Astrocyte (in vitro differentiated cells and primary cell): Measurements from ENCODE around the gene CPNE5. TPM values are rescaled to one million over a fixed set of nuclear protein-coding genes. Genes with fewer than 3 reads are reported as not detected.

Source experiments
- DNase-seq: peaks from one replicate; pipeline ENCODE4 v3.0.0-alpha.2; 2010; ENCODE audit warnings: low read depth
- FAIRE-seq: peaks from 2 replicates; lab custom pipeline; 2011; peaks lifted over from hg19 to GRCh38; lab: Jason Lieb, UNC
- H2AFZ ChIP-seq: 2 replicates; pipeline ENCODE4 v1.6.0; 2012; ENCODE audit warnings: low read depth, low read length, inconsistent platforms
- H3K27ac ChIP-seq: 2 replicates; pipeline ENCODE4 v1.5.1; 2011; ENCODE audit warnings: low read depth, low read length, inconsistent platforms
- H3K27me3 ChIP-seq: 2 replicates; pipeline ENCODE4 v1.6.0; 2011; ENCODE audit warnings: low read length, inconsistent platforms; ENCODE audit not compliant: insufficient read depth
- H3K36me3 ChIP-seq: 2 replicates; pipeline ENCODE4 v1.5.1; 2011; ENCODE audit warnings: low read length, inconsistent platforms; ENCODE audit not compliant: insufficient read depth
- H3K4me1 ChIP-seq: 2 replicates; pipeline ENCODE4 v1.5.1; 2011; ENCODE audit warnings: low read length, inconsistent platforms; ENCODE audit not compliant: insufficient read depth
- H3K4me2 ChIP-seq: 2 replicates; pipeline ENCODE4 v1.6.0; 2012; ENCODE audit warnings: low read length, inconsistent platforms
- H3K4me3 ChIP-seq: 2 replicates; pipeline ENCODE4 v1.5.1; 2011; ENCODE audit warnings: low read depth, mild to moderate bottlenecking, low read length, inconsistent platforms; ENCODE audit not compliant: insufficient read depth
- H3K79me2 ChIP-seq: 2 replicates; pipeline ENCODE4 v1.6.0; 2012; ENCODE audit warnings: mild to moderate bottlenecking, low read length, inconsistent platforms; ENCODE audit not compliant: insufficient read depth
- H3K9ac ChIP-seq: 2 replicates; pipeline ENCODE4 v1.6.0; 2012; ENCODE audit warnings: mild to moderate bottlenecking, low read length, inconsistent platforms
- H3K9me3 ChIP-seq: 2 replicates; pipeline ENCODE4 v1.5.1; 2012; ENCODE audit warnings: low read depth, mild to moderate bottlenecking, low read length, inconsistent platforms; ENCODE audit not compliant: insufficient read depth
- H4K20me1 ChIP-seq: 2 replicates; pipeline ENCODE4 v1.6.0; 2012; ENCODE audit warnings: low read length, inconsistent platforms; ENCODE audit not compliant: insufficient read depth
- H3K27ac Mint-ChIP-seq: one replicate; pipeline ENCODE4 v1.8.0; 2021; ENCODE audit warnings: mild to moderate bottlenecking, mixed read lengths; ENCODE audit not compliant: unreplicated experiment
- H3K27me3 Mint-ChIP-seq: one replicate; pipeline ENCODE4 v1.8.0; 2021; ENCODE audit warnings: low read depth, mixed read lengths; ENCODE audit not compliant: unreplicated experiment
- H3K36me3 Mint-ChIP-seq: one replicate; pipeline ENCODE4 v1.8.0; 2021; ENCODE audit warnings: low read depth, mixed read lengths; ENCODE audit not compliant: unreplicated experiment
- H3K4me1 Mint-ChIP-seq: one replicate; pipeline ENCODE4 v1.8.0; 2021; ENCODE audit warnings: low read depth, mixed read lengths; ENCODE audit not compliant: unreplicated experiment
- H3K4me3 Mint-ChIP-seq: one replicate; pipeline ENCODE4 v1.8.0; 2021; ENCODE audit warnings: mild to moderate bottlenecking, moderate library complexity, mixed read lengths; ENCODE audit not compliant: unreplicated experiment
- H3K9me3 Mint-ChIP-seq: one replicate; pipeline ENCODE4 v1.8.0; 2021; ENCODE audit warnings: mild to moderate bottlenecking, mixed read lengths; ENCODE audit not compliant: unreplicated experiment
- EZH2 ChIP-seq: IDR thresholded peaks from 2 replicates; pipeline ENCODE4 v1.6.1; 2012; ENCODE audit warnings: mild to moderate bottlenecking, low read length, inconsistent platforms; ENCODE audit not compliant: insufficient read depth
- total RNA-seq: library from RNA; stranded (reverse); gene quantifications from 2 replicates; pipeline ENCODE4 v1.2.1, GENCODE V29; 2021
- TF ChIP-seq, protein P1 (sequence below): IDR thresholded peaks from 2 replicates; pipeline ENCODE4 v1.5.1; 2011; ENCODE audit warnings: low read depth, mild to moderate bottlenecking, inconsistent platforms, low read length, moderate library complexity; ENCODE audit not compliant: insufficient read depth

Gene CPNE5
- total RNA-seq, 1 donor from 2014 or later: 0.11 TPM

DNA sequence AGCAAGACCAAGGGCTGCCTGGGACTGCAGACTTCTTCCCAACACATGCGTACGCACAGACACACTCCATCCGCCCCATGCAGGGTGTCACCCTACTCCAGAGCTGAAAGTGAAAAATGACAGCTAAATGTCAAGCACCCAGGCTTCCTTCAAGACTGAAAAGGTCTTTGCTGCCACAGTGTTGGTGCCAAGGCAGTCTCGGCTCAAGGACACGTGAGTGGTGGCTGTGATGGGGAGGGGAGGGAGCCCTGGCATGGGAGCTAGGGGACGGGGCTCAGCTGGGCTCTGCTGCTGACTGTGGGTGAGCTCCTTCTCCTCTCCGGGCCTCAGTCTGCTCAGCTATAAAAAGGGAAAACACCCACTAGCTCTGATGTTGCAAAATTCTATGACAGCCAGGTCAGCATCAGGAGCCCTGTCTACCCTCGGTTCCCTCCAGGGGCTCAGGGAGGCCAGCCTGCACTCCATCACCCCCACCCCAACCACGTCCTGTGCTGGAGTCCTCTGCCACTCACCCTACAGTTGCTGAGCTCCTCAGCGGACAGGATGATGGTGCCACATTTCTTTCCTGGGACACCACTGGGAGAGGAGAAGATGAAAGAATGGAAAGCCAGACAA, 47.6 kb downstream of the CPNE5 start:
- no peak overlapping the region for H3K27ac Mint-ChIP-seq
- H3K27me3 Mint-ChIP-seq: peaks cover 30% of the 10 kb centered on the region
- Histone ChIP-seq H2AFZ (no peak overlapping the region), H3K9me3 (no peaks in the 10 kb centered on the region), H3K9ac (no peak overlapping the region), H3K4me3 (no peak overlapping the region), H3K4me1 (peaks cover 2% of the 10 kb centered on the region), H3K36me3 (no peaks in the 10 kb centered on the region), H3K79me2 (no peaks in the 10 kb centered on the region), H3K27ac (no peak overlapping the region), H3K4me2 (no peak overlapping the region), H3K27me3 (peaks cover 12% of the 10 kb centered on the region), H4K20me1 (no peaks in the 10 kb centered on the region)
- TF ChIP-seq, protein P1, sequence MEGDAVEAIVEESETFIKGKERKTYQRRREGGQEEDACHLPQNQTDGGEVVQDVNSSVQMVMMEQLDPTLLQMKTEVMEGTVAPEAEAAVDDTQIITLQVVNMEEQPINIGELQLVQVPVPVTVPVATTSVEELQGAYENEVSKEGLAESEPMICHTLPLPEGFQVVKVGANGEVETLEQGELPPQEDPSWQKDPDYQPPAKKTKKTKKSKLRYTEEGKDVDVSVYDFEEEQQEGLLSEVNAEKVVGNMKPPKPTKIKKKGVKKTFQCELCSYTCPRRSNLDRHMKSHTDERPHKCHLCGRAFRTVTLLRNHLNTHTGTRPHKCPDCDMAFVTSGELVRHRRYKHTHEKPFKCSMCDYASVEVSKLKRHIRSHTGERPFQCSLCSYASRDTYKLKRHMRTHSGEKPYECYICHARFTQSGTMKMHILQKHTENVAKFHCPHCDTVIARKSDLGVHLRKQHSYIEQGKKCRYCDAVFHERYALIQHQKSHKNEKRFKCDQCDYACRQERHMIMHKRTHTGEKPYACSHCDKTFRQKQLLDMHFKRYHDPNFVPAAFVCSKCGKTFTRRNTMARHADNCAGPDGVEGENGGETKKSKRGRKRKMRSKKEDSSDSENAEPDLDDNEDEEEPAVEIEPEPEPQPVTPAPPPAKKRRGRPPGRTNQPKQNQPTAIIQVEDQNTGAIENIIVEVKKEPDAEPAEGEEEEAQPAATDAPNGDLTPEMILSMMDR: no peak
- no peak for TF ChIP-seq EZH2
- peaks cover 5% of the 10 kb centered on the region for H3K4me1 Mint-ChIP-seq
- FAIRE-seq: no peak
- peaks cover 2% of the 10 kb centered on the region for H3K36me3 Mint-ChIP-seq
- no peaks in the 10 kb centered on the region for H3K9me3 Mint-ChIP-seq
- H3K4me3 Mint-ChIP-seq: no peak overlapping the region
- no peak for DNase-seq

DNA sequence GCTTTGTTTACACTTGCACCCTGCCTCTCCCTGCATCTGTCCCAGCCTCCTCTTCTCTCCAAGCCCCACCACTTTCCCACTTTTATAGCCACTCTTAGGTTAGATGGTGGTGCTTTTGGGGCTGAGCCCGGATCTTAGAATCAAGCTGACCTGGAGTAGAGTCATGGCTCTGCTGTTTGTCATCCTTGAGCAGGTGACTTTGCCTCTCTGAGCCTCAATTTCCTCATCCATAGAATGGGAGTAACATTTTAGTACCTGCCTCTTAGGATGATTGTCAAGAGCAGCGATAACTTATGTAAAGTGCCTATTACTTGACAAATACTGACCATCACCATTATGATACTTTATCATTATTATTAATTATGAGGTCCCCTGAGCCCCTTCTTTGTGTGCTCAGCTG, 48.2 kb downstream of the CPNE5 start:
- no peak for DNase-seq
- peaks cover 12% of the 10 kb centered on the region for H3K27me3 ChIP-seq
- Mint-ChIP-seq H3K36me3 (peaks cover 2% of the 10 kb centered on the region), H3K4me3 (no peak overlapping the region), H3K27ac (no peak overlapping the region), H3K4me1 (peaks cover 5% of the 10 kb centered on the region), H3K27me3 (peaks cover 30% of the 10 kb centered on the region), H3K9me3 (no peaks in the 10 kb centered on the region)
- no peaks in the 10 kb centered on the region for H3K36me3 ChIP-seq
- H3K27ac ChIP-seq: no peak overlapping the region
- H3K4me2 ChIP-seq: no peak overlapping the region
- TF ChIP-seq, protein P1: no peak
- TF ChIP-seq EZH2: no peak
- H3K9ac ChIP-seq: no peak overlapping the region
- H3K4me3 ChIP-seq: no peak overlapping the region
- H4K20me1 ChIP-seq: no peaks in the 10 kb centered on the region
- no peaks in the 10 kb centered on the region for H3K9me3 ChIP-seq
- H3K79me2 ChIP-seq: no peaks in the 10 kb centered on the region
- no peak for FAIRE-seq
- H2AFZ ChIP-seq: no peak overlapping the region
- H3K4me1 ChIP-seq: peaks cover 2% of the 10 kb centered on the region

DNA sequence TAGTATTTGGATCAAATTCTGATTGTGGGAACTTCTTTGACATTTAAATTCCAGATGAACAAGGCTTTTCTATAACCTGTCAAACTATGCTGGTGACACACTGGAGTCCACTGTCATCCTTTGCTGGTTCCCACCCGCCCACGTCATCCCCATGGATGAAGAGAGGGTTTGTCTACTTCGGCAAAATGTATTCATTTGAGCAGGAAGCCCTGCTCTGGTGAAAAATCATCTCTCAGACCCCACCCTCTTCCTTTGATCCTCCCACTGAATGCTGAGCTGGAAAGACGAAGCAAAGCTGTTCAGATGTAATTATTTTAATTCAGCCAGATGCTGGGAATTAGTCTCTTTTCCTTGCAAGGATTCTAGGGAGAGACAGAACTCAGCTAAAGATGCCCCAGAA, 50.5 kb downstream of the CPNE5 start:
- H3K9ac ChIP-seq: no peak overlapping the region
- H3K27ac Mint-ChIP-seq: no peak overlapping the region
- TF ChIP-seq EZH2: no peak
- TF ChIP-seq, protein P1: no peak
- H3K9me3 ChIP-seq: no peaks in the 10 kb centered on the region
- H4K20me1 ChIP-seq: no peaks in the 10 kb centered on the region
- peaks cover 2% of the 10 kb centered on the region for H3K9me3 Mint-ChIP-seq
- peaks cover 24% of the 10 kb centered on the region for H3K27me3 Mint-ChIP-seq
- peaks cover 2% of the 10 kb centered on the region for H3K4me1 ChIP-seq
- H3K27me3 ChIP-seq: peaks cover 12% of the 10 kb centered on the region
- DNase-seq: peak; percentile 22
- H2AFZ ChIP-seq: no peak overlapping the region
- no peak overlapping the region for H3K4me3 Mint-ChIP-seq
- peak overlapping the region; percentile 25 for H3K4me2 ChIP-seq
- H3K36me3 ChIP-seq: no peaks in the 10 kb centered on the region
- no peak overlapping the region for H3K27ac ChIP-seq
- H3K79me2 ChIP-seq: no peaks in the 10 kb centered on the region
- no peak for FAIRE-seq
- H3K4me3 ChIP-seq: no peak overlapping the region
- H3K36me3 Mint-ChIP-seq: peaks cover 2% of the 10 kb centered on the region
- peaks cover 5% of the 10 kb centered on the region for H3K4me1 Mint-ChIP-seq
